Stimulated activated CD4-positive, alpha-beta T cell treated with anti-CD3 and anti-CD28 coated beads, Interleukin-1b, Interleukin-23, amount 100 ng/mL, for 24 hours (primary cell): ENCODE data around the gene KIRREL2.

Experiments
- DNase-seq, 4 experiments: peaks; one replicate each; pipeline ENCODE4 v3.0.0-alpha.2; 2020; ENCODE audit warnings: low read depth in 4 of 4, low spot score in 1 of 4

Gene KIRREL2

DNA sequence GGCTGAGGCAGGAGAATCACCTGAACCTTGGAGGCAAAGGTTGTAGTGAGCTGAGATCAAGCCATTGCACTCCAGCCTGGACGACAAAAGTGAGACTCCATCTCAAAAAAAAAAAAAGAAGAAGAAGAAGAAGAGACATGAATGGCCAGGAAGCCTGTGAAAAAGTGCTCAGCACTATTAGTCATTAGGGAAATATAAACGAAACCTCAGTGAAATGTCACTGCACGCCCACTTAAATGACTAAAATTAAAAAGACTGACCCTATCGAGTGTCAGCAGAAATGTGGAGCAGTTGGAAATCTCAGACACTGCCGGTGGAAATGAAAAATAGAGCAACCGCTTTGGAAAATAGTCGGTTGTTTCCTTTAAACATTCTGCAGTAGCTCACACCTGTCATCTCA is 56.9 kb downstream of the KIRREL2 start:
- no peak for DNase-seq

DNA sequence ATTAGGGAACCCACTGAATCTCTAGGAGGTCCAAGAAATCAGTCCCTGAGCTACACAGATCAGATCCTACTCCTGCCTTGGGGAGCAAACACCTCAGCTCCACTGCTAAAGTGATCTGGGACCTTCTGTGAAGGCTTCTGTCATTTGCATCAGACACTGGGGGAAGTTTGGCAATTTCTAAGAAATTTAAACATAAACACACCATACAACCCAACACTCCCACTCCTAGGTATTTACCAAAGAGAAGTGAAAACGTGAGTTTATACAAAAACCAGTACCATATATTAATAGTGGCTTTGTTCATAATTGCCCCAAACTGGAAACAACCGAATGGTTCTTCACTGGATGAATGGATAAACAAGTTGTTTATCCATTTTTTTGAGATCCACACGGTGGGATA is 58.7 kb downstream of the KIRREL2 start:
- no peak for DNase-seq
